ENCODE results near the gene DAGLB.
"Not testable (repeated sequence)": the region's sequence is repeated elsewhere in the genome, so short reads cannot be mapped to it uniquely, and the experiment has no call there.

DAGLB gene

GRCh38 chr7:6447581-6448199 lies at the start of gene DAGLB:
TSS of gene DAGLB (minus strand) at chr7:6447954. CDS start at chr7:6447842, 112 bp downstream.
- peak; percentile 95 for DNase-seq

GRCh38 chr7:6497637-6497905 lies 49.8 kb upstream of the DAGLB start:
- no peak for DNase-seq

- DNase-seq = no peak
Observed at GRCh38 chr7:6496842-6497636, 49.3 kb upstream of the DAGLB start.

GRCh38 chr7:6495597-6496262 lies 48.0 kb upstream of the DAGLB start:
- no peak for DNase-seq

- no peak for DNase-seq
Observed at GRCh38 chr7:6494365-6494764, 46.6 kb upstream of the DAGLB start.

GRCh38 chr7:6491194-6491593 lies 43.4 kb upstream of the DAGLB start:
- no peak for DNase-seq

GRCh38 chr7:6489612-6490011 lies 41.9 kb upstream of the DAGLB start:
- DNase-seq = no peak

GRCh38 chr7:6487184-6487545 lies 39.4 kb upstream of the DAGLB start:
- DNase-seq = no peak

GRCh38 chr7:6486438-6487183 lies 38.9 kb upstream of the DAGLB start:
- DNase-seq = no peak

- peak; percentile 9 for DNase-seq
Observed at GRCh38 chr7:6482743-6483119, 35.0 kb upstream of the DAGLB start.

- DNase-seq = no peak
Observed at GRCh38 chr7:6482307-6482706, 34.6 kb upstream of the DAGLB start.

GRCh38 chr7:6481445-6481844 lies 33.7 kb upstream of the DAGLB start:
- DNase-seq = no peak

GRCh38 chr7:6480323-6480660 lies 32.5 kb upstream of the DAGLB start:
- DNase-seq = no peak

GRCh38 chr7:6479067-6479466 lies 31.3 kb upstream of the DAGLB start:
- no peak for DNase-seq

GRCh38 chr7:6478186-6478585 lies 30.4 kb upstream of the DAGLB start:
- DNase-seq = no peak

- no peak for DNase-seq
Observed at GRCh38 chr7:6477318-6477660, 29.5 kb upstream of the DAGLB start.

GRCh38 chr7:6476596-6477317 lies 29.0 kb upstream of the DAGLB start:
- no peak for DNase-seq

GRCh38 chr7:6475433-6476186 lies 27.9 kb upstream of the DAGLB start:
- DNase-seq = no peak

- DNase-seq = no peak
Observed at GRCh38 chr7:6465862-6466261, 18.1 kb upstream of the DAGLB start.

GRCh38 chr7:6463609-6464008 lies 15.9 kb upstream of the DAGLB start:
- DNase-seq = not testable (repeated sequence)

- no peak for DNase-seq
Observed at GRCh38 chr7:6461946-6462550, 14.3 kb upstream of the DAGLB start.

GRCh38 chr7:6460990-6461584 lies 13.3 kb upstream of the DAGLB start:
- DNase-seq = no peak
